Lower lobe of right lung (tissue), 2 donors: ENCODE data around the gene MYL4. TPM values are rescaled to one million over a fixed set of nuclear protein-coding genes. Genes with fewer than 3 reads are reported as not detected.
"Not testable (repeated sequence)": the region's sequence is repeated elsewhere in the genome, so short reads cannot be mapped to it uniquely, and the experiment has no call there.

Experiments
- ATAC-seq, 2 donors: fragments of 200-7000 bp; cut with Tn5 transposase; one replicate each; pipeline ENCODE4 v1.9.1; 2020 to 2022; ENCODE audit warnings: mild to moderate bottlenecking in 2 of 2, moderate library complexity in 2 of 2
- DNase-seq: peaks from one replicate; pipeline ENCODE4 v3.0.0-alpha.2; 2020
- H3K27ac ChIP-seq: fragments of 200-600 bp; one replicate; pipeline ENCODE4 v1.8.0; 2022
- H3K27me3 ChIP-seq: fragments of 200-600 bp; one replicate; pipeline ENCODE4 v1.8.0; 2022; ENCODE audit warnings: low read depth
- H3K36me3 ChIP-seq: fragments of 200-600 bp; one replicate; pipeline ENCODE4 v1.8.0; 2022; ENCODE audit warnings: mild to moderate bottlenecking
- H3K4me1 ChIP-seq: fragments of 200-600 bp; one replicate; pipeline ENCODE4 v1.8.0; 2022
- H3K4me3 ChIP-seq: fragments of 200-600 bp; one replicate; pipeline ENCODE4 v1.8.0; 2022; ENCODE audit warnings: mild to moderate bottlenecking
- H3K9me3 ChIP-seq: fragments of 200-600 bp; one replicate; pipeline ENCODE4 v1.8.0; 2022
- CTCF ChIP-seq: fragments of 200-600 bp; IDR thresholded peaks from one replicate; pipeline ENCODE4 v1.8.0; 2022; ENCODE audit warnings: antibody characterized with exemption, mild to moderate bottlenecking
- intact Hi-C: fragments of 100-400 bp; cut with DNase I; formaldehyde crosslinking; loops from one replicate; pipeline ENCODE4 v1.11.0; 2022
- total RNA-seq: library from RNA; stranded (reverse); fragmentation: NEBNext Ultra II Directional; extraction: Animal tissue kit (Norgen Biotek cat#: 25700); gene quantifications from one replicate; pipeline ENCODE4 v1.2.1, GENCODE V29; 2021
- donor health status: DM: no; HTN: yes; CAD: no; lungs with severe emphysema.

Gene MYL4
- total RNA-seq, 1 donor from 2014 or later, result 3.0 TPM

- intact Hi-C loops, result no loop called here
- DNase-seq (no peak), ATAC-seq (no peak)
- no peaks in the 10 kb centered on the region for H3K9me3 ChIP-seq
- no peak for TF ChIP-seq CTCF
- H3K36me3 ChIP-seq, result peaks cover 63% of the 10 kb centered on the region
- no peak overlapping the region for H3K27ac ChIP-seq
- H3K4me1 ChIP-seq, result no peaks in the 10 kb centered on the region
- no peaks in the 10 kb centered on the region for H3K27me3 ChIP-seq
- no peak overlapping the region for H3K4me3 ChIP-seq
Measured at GRCh38 chr17:47170710-47171109, 38.4 kb upstream of the MYL4 start.

GRCh38 chr17:47172696-47173565 lies 36.2 kb upstream of the MYL4 start:
- peaks cover 3% of the 10 kb centered on the region for H3K4me1 ChIP-seq
- H3K4me3 ChIP-seq, result no peak overlapping the region
- ATAC-seq (no peak), DNase-seq (no peak)
- H3K36me3 ChIP-seq, result peaks cover 62% of the 10 kb centered on the region
- no peaks in the 10 kb centered on the region for H3K9me3 ChIP-seq
- no peak overlapping the region for H3K27ac ChIP-seq
- intact Hi-C loops, result no loop called here
- H3K27me3 ChIP-seq, result no peaks in the 10 kb centered on the region
- no peak for TF ChIP-seq CTCF

GRCh38 chr17:47174823-47175222 lies 34.3 kb upstream of the MYL4 start:
- H3K27me3 ChIP-seq, intact Hi-C loops, H3K4me1 ChIP-seq, H3K4me3 ChIP-seq, H3K9me3 ChIP-seq, H3K27ac ChIP-seq, ATAC-seq, DNase-seq: not testable (repeated sequence)
- H3K36me3 ChIP-seq, result peaks cover 63% of the 10 kb centered on the region

GRCh38 chr17:47176389-47176826 lies 32.7 kb upstream of the MYL4 start:
- Histone ChIP-seq H3K36me3 (peaks cover 65% of the 10 kb centered on the region), H3K4me3 (no peak overlapping the region), H3K27ac (no peak overlapping the region), H3K9me3 (no peaks in the 10 kb centered on the region), H3K27me3 (no peaks in the 10 kb centered on the region), H3K4me1 (peaks cover 7% of the 10 kb centered on the region)
- no peak for ATAC-seq
- no peak for TF ChIP-seq CTCF
- no peak for DNase-seq
- intact Hi-C loops, result no loop called here

- intact Hi-C loops, result no loop called here
- peaks cover 15% of the 10 kb centered on the region for H3K4me1 ChIP-seq
- H3K27ac ChIP-seq, result no peak overlapping the region
- no peak overlapping the region for H3K4me3 ChIP-seq
- no peak for ATAC-seq
- DNase-seq, result no peak
- no peaks in the 10 kb centered on the region for H3K27me3 ChIP-seq
- H3K9me3 ChIP-seq, result no peaks in the 10 kb centered on the region
- H3K36me3 ChIP-seq, result peaks cover 67% of the 10 kb centered on the region
- TF ChIP-seq CTCF, result no peak
Measured at GRCh38 chr17:47177261-47177660, 31.9 kb upstream of the MYL4 start.

GRCh38 chr17:47179141-47179540 lies 30.0 kb upstream of the MYL4 start:
- no peak for TF ChIP-seq CTCF
- no peak for DNase-seq
- Histone ChIP-seq H3K4me3 (no peak overlapping the region), H3K9me3 (no peaks in the 10 kb centered on the region), H3K36me3 (peaks cover 60% of the 10 kb centered on the region), H3K27ac (no peak overlapping the region), H3K4me1 (peaks cover 28% of the 10 kb centered on the region), H3K27me3 (no peaks in the 10 kb centered on the region)
- intact Hi-C loops, result no loop called here
- no peak for ATAC-seq
